Hypothalamus (tissue), 51 donors: ENCODE data around the gene HPD.

Source experiments
- DNase-seq, 51 donors: peaks; one replicate each; lab custom pipeline; 2025; lab: John Stamatoyannopoulos, UW

The HPD gene

DNA sequence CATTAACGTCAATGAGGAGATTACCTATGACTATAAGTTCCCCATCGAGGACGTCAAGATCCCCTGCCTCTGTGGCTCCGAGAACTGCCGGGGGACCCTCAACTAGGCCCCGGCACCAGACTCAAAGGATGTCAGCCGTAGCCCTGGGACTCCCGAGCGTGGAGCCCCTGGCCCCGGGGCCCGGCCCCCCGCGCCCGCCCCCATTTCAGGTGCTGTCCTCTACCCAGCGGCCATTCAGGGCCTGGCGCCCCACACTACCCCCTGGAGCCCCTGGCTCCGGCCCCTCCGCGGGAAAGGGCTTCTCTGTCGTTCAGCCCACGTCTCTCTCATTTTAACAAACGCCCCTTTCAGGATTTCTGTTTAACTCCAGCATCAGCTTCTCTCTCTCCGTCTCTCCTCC lies 28.5 kb downstream of the HPD start:
- DNase-seq = no peak

- DNase-seq = no peak
These were observed 29.3 kb downstream of the HPD start for GRCh38 chr12:121829250-121829918.

- DNase-seq = no peak
These were observed 29.8 kb downstream of the HPD start for GRCh38 chr12:121828826-121829225.

DNA sequence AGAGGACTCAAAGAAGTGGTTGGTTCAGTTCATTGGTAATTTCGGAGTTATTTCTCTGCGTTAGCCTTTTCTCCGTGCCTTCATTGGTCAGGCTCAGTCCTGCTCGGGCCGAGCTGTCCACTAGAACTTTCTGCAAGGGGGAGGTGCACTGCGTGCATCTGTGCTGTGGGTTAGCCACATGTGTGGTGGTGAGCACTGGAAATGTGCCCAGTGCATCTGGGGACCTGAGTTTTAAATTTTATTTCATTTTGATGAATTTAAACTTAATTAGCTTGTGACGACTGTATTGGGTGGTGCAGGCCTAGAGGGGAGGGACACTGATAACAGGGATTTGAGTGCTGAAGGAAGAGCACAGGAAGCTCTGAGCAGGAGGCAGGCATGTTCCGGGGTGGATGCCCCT lies 30.4 kb downstream of the HPD start:
- DNase-seq = no peak

GRCh38 chr12:121827351-121828099 lies 31.1 kb downstream of the HPD start:
- DNase-seq = no peak

- no peak for DNase-seq
These were observed 32.1 kb downstream of the HPD start for GRCh38 chr12:121826318-121827150.

DNA sequence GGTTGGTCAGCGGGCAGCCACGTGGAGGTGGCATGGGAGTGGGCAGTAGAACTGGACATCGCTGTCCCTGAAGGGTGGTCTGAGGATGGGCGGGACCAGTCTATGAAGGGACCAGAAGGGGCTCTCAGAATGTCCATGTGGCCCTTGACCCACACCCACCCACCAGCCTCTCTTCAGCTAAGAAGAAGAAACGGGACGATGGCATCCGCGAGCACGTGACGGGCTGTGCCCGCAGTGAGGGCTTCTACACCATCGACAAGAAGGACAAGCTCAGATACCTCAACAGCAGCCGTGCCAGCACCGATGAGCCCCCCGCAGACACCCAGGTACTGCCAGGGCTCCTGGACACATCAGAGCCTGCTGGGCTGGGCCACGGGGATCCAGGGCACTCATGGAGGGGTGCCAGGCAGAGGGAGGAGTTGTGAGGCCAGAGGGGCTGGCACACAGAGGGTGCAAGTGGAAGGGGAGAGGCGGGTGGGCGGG lies 33.6 kb downstream of the HPD start:
- DNase-seq = no peak

- no peak for DNase-seq
These were observed 34.9 kb downstream of the HPD start for GRCh38 chr12:121823727-121824115.

DNA sequence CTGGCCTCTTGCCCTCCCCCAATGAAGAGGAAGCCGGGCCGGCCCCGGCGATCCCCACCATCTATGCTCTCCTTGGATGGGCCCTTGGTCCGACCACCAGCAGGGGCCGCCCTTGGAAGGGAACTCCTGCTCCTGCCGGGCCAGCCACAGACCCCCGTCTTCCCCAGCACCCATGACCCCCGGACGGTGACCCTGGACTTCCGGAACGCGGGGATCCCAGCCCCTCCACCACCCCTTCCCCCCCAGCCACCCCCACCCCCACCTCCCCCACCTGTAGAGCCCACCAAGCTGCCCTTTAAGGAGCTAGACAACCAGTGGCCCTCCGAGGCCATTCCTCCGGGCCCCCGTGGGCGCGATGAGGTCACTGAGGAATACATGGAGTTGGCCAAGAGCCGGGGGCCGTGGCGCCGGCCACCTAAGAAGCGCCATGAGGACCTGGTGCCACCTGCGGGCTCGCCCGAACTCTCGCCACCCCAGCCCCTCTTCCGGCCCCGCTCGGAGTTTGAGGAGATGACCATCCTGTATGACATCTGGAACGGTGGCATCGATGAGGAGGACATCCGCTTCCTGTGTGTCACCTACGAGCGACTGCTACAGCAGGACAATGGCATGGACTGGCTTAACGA lies 35.4 kb downstream of the HPD start:
- no peak for DNase-seq

DNA sequence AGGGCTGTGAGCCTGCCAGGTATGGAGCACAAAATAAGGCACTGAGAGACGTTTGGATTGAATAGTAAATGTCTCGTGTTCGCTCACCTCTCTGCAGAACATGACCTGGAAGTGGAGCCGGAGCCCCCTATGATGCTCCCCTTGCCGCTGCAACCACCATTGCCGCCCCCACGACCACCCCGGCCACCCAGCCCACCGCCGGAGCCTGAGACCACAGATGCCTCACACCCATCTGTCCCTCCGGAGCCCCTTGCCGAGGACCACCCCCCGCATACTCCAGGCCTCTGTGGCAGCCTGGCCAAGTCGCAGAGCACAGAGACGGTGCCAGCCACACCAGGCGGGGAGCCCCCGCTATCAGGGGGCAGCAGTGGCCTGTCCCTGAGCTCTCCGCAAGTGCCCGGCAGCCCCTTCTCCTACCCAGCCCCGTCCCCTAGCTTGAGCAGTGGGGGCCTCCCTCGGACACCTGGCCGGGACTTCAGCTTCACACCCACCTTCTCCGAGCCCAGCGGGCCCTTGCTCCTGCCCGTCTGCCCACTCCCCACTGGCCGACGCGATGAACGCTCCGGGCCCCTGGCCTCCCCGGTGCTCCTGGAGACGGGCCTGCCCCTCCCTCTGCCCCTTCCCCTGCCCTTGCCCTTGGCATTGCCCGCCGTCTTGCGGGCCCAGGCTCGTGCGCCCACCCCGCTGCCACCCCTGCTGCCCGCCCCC lies 36.1 kb downstream of the HPD start:
- no peak for DNase-seq

DNA sequence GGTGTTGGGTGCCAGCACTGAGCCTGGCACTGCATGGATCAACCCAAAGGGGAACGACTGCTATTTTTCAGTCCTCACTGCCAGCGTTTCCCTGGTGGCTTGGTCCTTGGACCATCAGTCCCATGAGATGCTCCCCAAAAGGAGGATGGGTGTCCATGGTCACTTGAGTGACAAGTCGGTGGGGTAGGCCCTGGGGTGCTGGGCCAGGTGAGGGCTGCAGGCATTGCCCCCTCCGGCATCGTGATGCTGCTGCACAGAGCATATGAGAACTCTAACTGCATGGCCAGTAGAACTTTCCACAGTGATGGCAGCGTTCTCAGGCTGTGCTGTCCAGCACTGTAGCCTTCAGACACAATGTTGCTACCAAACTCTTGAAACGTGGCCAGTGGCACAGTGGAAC lies 38.6 kb downstream of the HPD start:
- DNase-seq = no peak

DNA sequence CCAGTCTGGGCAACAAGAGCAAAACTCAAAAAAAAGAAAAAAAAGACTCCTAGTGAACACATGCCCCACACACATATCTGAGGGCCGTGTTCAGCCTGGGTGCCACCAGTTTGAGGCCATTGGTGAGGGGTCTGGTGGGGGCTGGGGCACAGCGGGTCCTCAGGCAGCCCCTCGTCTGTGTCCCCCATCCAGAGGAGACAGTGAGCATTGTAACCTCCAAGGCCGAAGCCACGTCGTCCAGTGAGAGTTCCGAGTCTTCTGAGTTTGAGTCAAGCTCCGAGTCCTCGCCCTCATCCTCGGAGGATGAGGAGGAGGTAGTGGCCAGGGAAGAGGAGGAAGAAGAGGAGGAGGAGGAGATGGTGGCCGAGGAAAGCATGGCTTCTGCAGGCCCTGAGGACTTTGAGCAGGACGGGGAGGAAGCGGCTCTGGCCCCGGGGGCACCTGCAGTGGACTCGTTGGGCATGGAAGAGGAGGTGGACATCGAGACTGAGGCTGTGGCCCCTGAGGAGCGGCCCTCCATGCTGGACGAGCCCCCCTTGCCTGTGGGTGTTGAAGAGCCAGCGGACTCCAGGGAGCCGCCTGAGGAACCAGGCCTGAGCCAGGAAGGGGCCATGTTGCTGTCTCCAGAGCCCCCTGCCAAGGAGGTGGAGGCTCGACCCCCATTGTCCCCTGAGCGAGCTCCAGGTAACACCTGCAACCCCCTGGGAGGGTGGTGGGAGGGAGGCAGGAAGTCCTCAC lies 39.3 kb downstream of the HPD start:
- DNase-seq = no peak

- DNase-seq = no peak
These were observed 41.0 kb downstream of the HPD start for GRCh38 chr12:121817648-121818043.

GRCh38 chr12:121816925-121817647 lies 41.6 kb downstream of the HPD start:
- DNase-seq = no peak

- DNase-seq = no peak
These were observed 43.4 kb downstream of the HPD start for GRCh38 chr12:121815263-121815662.

DNA sequence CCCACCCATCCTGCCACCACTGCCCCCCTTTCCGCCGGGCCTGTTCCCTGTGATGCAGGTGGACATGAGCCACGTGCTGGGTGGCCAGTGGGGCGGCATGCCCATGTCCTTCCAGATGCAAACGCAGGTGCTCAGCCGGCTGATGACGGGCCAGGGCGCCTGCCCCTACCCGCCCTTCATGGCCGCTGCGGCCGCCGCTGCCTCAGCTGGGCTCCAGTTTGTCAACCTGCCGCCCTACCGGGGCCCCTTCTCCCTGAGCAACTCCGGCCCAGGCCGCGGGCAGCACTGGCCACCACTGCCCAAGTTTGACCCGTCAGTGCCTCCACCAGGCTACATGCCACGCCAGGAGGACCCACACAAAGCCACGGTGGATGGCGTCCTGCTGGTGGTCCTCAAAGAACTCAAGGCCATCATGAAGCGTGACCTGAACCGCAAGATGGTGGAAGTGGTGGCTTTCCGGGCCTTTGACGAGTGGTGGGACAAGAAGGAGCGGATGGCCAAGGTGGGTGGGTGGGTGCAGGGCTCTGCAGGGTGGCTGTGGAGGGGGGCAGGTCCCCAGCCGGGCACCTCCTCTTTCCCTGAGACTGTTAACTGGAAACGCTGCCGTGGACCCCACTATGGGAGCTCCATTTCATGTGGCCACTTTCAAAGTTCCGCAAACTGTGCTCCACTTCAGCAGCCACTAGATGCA lies 44.1 kb downstream of the HPD start:
- DNase-seq = no peak

DNA sequence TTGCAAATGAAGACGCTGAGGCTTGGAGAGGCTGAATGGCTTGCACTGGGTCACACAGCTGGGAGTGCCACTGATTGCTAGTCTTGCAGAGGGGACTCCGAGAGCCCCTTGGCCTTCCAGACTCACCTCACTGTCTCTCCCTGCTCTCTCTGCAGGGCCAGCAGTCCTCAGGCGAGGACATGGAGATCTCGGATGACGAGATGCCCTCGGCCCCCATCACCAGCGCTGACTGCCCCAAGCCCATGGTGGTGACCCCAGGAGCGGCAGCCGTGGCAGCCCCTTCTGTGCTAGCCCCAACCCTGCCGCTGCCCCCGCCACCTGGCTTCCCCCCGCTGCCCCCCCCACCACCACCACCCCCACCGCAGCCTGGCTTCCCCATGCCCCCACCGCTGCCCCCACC lies 44.7 kb downstream of the HPD start:
- DNase-seq = no peak
